ENCODE data around the gene AGBL1. TPM values are rescaled to one million over a fixed set of nuclear protein-coding genes. Genes with fewer than 3 reads are reported as not detected.
"Not testable (repeated sequence)": the region's sequence is repeated elsewhere in the genome, so short reads cannot be mapped to it uniquely, and the experiment has no call there.

Gene AGBL1
- total RNA-seq, 1 donor = not detected

DNA sequence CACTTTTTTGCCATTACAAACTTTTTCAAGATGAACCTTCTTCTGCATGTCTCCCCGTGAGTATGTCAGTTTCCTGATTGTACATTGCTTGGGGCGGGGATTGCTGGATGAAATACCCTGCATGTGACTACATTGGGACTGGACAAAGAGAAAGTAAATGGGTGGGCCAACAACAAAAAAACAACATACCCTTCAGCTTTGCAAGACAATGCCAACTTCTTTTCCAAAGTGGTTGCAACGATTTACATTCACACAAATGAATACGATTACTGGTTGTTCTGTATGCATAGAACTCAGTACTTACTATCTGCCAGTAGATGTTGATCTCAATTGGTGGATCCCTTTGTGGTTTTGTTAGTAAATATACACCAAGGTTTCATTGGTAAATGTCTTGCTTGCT lies 908.4 kb downstream of the AGBL1 start:
- TF ChIP-seq, protein P1, sequence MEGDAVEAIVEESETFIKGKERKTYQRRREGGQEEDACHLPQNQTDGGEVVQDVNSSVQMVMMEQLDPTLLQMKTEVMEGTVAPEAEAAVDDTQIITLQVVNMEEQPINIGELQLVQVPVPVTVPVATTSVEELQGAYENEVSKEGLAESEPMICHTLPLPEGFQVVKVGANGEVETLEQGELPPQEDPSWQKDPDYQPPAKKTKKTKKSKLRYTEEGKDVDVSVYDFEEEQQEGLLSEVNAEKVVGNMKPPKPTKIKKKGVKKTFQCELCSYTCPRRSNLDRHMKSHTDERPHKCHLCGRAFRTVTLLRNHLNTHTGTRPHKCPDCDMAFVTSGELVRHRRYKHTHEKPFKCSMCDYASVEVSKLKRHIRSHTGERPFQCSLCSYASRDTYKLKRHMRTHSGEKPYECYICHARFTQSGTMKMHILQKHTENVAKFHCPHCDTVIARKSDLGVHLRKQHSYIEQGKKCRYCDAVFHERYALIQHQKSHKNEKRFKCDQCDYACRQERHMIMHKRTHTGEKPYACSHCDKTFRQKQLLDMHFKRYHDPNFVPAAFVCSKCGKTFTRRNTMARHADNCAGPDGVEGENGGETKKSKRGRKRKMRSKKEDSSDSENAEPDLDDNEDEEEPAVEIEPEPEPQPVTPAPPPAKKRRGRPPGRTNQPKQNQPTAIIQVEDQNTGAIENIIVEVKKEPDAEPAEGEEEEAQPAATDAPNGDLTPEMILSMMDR (IDR thresholded peaks at IDR 0.05; ENCODE audit: insufficient read depth, low read depth, low read length) = no peak
- no peak overlapping the region for H3K4me3 ChIP-seq (ENCODE audit: low read depth, low read length)
- no peak for DNase-seq (ENCODE audit: low read depth)

DNA sequence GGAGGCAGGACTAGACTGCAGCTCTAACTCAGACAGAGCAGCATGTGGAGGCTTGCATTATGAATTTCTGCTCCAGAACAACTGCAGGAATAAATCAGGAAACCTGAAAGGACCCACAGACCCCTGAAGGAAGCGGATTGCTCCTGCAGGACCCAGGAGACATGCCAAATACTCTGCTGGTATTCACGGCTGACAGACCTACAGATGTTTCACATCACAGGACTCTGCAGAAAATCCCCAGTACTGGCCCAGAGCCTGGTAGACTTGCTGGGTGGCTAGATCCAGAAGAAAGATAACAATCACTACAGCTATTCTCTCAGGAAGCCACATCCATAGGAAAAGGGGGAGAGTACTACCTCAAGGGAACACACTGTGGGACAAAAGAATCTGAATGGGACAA lies 942.1 kb downstream of the AGBL1 start:
- no peak for DNase-seq (ENCODE audit: low read depth)
- TF ChIP-seq, protein P1 (IDR thresholded peaks at IDR 0.05; ENCODE audit: insufficient read depth, low read depth, low read length) = no peak
- H3K4me3 ChIP-seq (ENCODE audit: low read depth, low read length) = no peak overlapping the region

DNA sequence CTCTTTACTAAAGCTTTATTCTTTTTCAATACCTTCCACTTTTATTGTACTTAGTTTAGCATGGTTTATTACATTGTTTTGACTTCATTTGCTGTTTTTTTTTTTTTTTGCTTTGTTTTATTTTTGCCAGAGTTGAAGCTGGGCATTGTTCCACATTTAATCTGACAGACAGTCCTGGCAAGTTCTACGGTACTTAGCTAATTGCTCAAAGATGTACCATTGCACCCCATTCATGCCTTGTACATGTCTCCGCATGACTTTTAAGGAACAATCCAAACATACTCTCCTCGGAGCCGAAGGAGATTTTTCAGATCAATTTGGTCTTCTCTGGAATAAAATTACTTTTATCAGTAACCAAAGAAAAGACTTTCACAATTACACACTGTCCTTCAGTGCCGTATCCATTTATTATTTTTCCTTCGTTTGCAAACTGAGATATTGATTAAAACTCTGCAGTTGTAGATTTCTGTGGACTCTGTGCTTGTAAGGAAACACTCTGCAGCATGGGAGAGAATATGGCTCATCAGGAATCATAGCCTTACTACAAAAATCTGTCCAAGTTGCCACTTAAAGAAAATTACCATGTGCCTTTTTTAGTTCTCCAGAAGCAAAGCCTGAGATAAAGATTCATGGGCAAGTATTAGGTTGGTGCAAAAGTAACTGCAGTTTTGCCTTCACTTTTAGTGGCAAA lies 952.0 kb downstream of the AGBL1 start:
- TF ChIP-seq, protein P1 (IDR thresholded peaks at IDR 0.05; ENCODE audit: insufficient read depth, low read depth, low read length) = no peak
- DNase-seq (ENCODE audit: low read depth) = no peak
- H3K4me3 ChIP-seq (ENCODE audit: low read depth, low read length) = no peak overlapping the region

DNA sequence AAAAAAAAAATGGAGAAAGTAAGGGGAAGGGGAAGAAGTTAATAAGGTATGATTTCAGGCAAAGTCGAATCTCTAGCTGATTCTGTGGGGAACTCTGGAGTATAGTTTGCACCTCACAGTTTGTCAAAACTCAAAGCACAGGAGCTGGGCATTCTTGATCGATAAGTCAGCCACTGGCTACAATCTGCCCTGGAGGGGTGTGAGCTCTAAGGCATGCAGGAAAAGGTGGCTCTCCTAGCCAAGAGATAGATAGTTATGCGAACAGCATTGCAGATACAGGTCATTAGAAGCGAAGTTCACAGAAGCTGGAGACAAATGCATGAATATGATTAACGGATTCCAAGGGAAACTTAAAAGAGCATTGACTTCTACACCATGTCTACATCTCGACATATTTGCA lies 952.6 kb downstream of the AGBL1 start:
- TF ChIP-seq, protein P1 (IDR thresholded peaks at IDR 0.05; ENCODE audit: insufficient read depth, low read depth, low read length) = no peak
- no peak for DNase-seq (ENCODE audit: low read depth)
- H3K4me3 ChIP-seq (ENCODE audit: low read depth, low read length) = no peak overlapping the region

DNA sequence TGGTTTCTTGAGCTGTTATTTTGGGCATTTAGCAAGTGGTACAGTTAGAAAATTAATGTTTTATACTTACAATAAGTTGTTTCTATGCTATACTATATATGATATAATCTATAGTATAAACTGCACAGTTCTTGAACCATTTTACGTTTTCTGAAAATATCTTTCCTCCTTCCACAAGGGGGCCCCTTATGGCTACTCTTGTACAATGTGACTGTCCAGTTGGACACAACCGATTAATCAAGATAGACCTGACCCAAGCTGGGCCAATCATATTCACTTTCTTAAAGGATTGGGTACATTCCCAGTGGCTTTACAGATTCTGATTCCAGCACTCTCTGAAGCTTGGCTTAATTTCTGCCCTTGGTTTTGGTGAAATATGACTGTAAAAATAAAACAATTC lies 953.4 kb downstream of the AGBL1 start:
- TF ChIP-seq, protein P1 (IDR thresholded peaks at IDR 0.05; ENCODE audit: insufficient read depth, low read depth, low read length) = peak; percentile 32
- DNase-seq (ENCODE audit: low read depth) = no peak
- no peak overlapping the region for H3K4me3 ChIP-seq (ENCODE audit: low read depth, low read length)

DNA sequence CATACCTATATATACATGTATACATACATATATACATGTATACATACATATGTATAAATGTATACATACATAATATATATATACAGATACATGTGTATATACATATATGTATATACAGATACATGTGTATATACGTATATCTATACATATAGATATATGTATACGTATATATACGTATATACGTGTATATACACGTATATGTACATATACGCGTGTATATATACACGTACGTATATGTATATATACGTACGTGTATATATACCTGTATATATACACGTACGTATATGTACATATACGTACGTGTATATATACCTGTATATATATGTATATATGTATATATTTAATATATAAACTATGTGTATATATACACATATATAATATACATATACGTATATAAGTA lies 955.2 kb downstream of the AGBL1 start:
- TF ChIP-seq, protein P1 (IDR thresholded peaks at IDR 0.05; ENCODE audit: insufficient read depth, low read depth, low read length) = no peak
- DNase-seq (ENCODE audit: low read depth) = no peak
- H3K4me3 ChIP-seq (ENCODE audit: low read depth, low read length) = no peak overlapping the region

DNA sequence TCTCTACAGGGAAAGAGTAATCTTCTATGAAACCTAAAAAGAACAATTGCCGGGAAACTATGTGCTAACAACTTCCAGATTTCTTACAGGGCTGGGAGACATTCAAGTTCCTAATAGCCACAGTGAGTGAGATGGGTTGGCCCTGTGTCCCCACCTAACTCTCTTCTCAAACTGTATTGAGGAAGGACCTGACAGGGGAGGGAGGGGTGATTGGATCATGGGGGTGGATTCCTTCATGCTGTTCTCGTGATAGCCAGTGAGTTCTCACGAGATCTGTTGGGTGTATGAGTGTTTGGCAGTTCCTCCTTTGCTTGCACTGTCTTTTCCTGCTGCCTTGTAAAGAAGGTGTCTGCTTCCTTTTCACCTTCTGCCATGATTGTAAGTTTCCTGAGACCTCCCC lies 958.7 kb downstream of the AGBL1 start:
- no peak overlapping the region for H3K4me3 ChIP-seq (ENCODE audit: low read depth, low read length)
- TF ChIP-seq, protein P1 (IDR thresholded peaks at IDR 0.05; ENCODE audit: insufficient read depth, low read depth, low read length) = no peak
- no peak for DNase-seq (ENCODE audit: low read depth)

DNA sequence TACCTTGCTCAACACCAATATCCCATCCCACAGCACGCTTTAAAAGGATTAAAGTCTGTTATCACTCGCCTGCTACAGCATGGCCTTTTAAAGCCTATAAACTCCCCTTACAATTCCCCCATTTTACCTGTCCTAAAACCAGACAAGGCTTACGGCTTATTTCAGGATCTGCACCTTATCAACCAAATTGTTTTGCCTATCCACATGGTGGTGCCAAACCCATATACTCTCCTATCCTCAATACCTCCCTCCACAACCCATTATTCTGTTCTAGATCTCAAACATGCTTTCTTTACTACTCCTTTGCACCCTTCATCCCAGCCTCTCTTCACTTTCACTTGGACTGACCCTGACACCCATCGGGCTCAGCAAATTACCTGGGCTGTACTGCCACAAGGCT lies 962.9 kb downstream of the AGBL1 start:
- H3K4me3 ChIP-seq (ENCODE audit: low read depth, low read length); DNase-seq (ENCODE audit: low read depth): not testable (repeated sequence)
